GM18508 (cell line): ENCODE data around the gene CCDC40.
"Not testable (repeated sequence)": the region's sequence is repeated elsewhere in the genome, so short reads cannot be mapped to it uniquely, and the experiment has no call there.

Source experiments
- ATAC-seq: cut with Tn5 transposase; IDR thresholded peaks from one replicate; pipeline ENCODE4 v1.9.1; 2021; ENCODE audit warnings: moderate number of reproducible peaks; ENCODE audit not compliant: insufficient read depth, unreplicated experiment

Gene CCDC40

GRCh38 chr17:80071116-80071841 lies 34.8 kb downstream of the CCDC40 start:
- ATAC-seq: no peak

GRCh38 chr17:80072410-80072809 lies 36.0 kb downstream of the CCDC40 start:
- ATAC-seq: no peak

DNA sequence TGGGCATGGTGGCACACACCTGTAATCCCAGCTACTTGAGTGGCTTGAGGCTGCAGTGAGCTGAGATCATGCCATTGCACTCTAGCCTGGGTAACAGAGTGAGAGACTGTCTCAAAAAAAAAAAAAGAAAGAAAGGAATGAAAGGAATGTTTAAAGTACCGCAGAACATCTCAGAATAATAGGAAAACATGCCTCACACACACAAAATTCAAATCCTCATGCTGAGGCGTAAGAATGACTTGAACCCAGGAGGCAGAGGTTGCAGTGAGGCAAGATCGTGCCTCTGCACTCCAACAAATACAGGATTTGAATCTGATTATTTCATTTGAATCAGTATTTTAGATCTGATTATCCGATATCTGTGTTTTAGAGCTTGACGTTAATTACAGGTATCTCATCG lies 43.6 kb downstream of the CCDC40 start:
- ATAC-seq: no peak

GRCh38 chr17:80081596-80081995 lies 45.2 kb downstream of the CCDC40 start:
- no peak for ATAC-seq

DNA sequence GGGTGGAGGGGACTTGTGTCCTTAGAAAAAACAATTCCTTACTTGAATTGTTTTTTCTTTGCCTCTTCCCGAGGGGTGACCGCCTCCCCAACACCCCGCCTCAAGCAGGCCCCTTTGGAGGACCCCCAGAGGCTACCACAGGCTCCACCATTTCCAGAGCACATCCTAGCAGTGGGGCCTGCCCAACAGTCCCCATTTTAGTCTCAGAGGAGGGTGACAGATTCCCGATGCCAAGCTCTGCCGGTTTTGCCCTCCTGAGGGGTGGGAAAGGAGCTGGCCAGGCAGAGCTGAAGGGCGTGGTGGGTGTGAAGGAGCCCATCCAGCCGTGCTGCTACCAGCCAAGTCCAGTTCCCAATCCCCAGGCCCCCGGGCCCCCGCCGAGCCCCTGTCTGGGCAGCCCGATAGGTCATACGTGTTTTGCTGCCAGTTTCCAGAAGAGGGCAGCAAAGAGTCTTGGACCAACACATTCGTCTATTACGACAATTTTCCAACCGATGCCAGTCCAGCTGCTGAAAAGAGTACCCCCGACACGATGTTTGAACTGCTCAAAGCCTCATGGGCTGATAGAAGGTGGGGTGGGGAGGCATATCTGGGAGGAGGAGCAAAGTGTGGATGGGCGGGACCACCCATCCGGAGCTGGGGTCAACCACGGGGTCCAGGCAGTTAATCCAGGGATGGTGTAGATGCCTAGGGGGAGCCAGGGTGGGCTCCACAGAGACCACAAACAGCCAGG lies 46.1 kb downstream of the CCDC40 start:
- no peak for ATAC-seq

- ATAC-seq: no peak
Measured at GRCh38 chr17:80083136-80083661, 46.8 kb downstream of the CCDC40 start.

DNA sequence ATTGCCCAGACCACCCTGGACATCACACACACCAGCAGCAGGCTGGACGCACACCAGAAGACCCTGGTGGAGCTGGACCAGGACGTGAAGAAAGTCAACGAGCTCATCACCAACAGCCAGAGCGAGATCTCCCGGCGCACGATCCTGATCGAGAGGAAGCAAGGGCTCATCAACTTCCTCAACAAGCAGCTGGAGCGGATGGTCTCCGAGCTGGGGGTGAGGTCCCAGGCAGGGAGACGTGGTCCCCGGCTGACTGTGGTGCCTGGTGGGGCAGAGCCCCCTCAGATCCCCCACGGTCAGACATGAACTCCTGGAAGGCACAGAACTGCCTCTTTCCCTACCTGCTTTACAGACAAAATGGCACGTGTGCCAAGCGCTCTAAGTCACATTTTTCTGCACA lies 48.3 kb downstream of the CCDC40 start:
- no peak for ATAC-seq

DNA sequence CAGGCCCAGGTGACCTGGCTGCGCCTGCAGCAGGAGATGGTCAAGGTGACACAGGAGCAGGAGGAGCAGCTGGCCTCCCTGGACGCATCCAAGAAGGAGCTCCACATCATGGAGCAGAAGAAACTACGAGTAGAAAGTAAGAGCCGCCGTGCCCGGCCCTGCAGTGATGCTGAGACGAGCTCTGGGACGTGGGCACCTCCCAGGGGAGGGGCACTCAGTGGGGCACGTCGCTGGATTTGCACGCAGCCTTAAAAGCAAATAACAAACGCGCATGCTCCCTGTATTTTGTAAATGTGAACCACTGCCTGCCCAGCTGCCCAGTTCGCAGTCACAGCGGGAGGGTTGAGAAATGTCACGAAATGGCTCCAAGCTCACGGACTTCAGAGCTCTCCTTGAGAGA lies 49.6 kb downstream of the CCDC40 start:
- no peak for ATAC-seq

DNA sequence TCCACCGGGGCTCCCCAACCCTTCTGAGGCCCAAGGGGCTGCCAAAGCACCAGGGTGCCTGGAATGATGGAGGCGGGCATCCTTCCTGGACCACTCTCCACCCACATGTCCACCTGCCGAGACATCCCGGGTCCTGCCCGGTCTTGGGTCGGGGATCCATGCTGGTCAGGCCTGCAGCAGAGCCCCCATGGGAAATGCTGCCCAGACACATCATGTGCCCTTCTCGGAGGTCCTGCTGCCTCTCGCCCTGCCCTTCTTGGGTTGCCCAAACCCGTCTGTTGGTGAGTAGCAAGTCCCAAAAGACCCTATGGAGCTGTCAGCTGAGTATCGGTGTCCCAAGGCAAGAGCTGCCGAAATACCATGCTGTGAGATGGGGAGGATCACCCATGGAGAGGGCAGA lies 50.2 kb downstream of the CCDC40 start:
- no peak for ATAC-seq

DNA sequence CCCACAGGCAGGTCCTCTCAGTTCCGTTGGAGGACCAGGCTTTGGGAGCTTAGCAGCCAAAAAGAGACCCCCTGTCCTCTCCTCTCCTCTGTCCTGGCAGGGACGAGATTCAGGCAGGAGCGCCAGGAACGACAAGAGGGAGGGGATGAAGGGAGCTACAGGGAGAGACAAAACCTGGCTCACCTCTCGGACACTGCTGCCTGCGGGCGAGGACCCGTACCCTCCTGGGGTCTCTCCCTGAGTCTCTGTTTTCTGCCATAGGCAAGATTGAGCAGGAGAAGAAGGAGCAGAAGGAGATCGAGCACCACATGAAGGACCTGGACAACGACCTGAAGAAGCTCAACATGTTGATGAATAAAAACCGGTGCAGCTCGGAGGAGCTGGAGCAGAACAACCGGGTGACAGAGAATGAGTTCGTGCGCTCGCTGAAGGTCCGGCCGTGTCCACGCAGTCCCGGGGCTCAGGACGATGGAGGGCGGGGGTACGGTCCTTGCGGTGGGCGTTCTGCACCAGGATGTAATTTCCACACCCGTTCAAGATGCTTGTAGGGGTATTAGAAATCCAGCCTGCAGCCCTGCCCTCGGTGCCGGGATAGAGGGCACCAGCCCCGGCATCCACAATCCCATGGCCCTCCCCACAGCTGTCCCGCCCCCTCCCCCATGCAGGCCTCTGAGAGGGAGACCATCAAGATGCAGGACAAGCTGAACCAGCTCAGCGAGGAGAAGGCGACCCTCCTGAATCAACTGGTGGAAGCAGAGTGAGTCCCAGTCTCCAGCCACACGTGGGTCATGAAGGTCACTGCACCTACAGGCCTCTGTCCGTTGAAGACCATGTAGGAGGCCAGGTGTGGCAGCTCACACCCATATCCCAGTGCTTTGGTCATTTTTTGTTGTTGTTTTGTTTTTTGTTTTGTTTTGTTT lies 51.2 kb downstream of the CCDC40 start:
- no peak for ATAC-seq

GRCh38 chr17:80089762-80090161 lies 53.3 kb downstream of the CCDC40 start:
- ATAC-seq: no peak

DNA sequence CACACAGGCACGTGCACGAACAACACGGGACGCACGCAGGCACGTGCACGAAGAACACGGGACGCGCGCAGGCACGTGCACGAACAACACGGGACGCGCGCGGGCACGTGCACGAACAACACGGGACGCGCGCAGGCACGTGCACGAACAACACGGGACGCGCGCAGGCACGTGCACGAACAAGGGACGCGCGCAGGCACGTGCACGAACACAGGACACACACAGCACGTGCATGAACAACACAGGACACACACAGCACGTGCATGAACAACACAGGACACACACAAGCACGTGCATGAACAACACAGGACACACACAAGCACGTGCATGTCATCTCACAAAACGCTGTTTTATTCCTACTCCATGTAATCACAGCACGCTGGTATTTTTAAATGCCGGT lies 53.7 kb downstream of the CCDC40 start:
- ATAC-seq: not testable (repeated sequence)

- no peak for ATAC-seq
Measured at GRCh38 chr17:80091376-80091775, 54.9 kb downstream of the CCDC40 start.

GRCh38 chr17:80092959-80093358 lies 56.5 kb downstream of the CCDC40 start:
- ATAC-seq: no peak

DNA sequence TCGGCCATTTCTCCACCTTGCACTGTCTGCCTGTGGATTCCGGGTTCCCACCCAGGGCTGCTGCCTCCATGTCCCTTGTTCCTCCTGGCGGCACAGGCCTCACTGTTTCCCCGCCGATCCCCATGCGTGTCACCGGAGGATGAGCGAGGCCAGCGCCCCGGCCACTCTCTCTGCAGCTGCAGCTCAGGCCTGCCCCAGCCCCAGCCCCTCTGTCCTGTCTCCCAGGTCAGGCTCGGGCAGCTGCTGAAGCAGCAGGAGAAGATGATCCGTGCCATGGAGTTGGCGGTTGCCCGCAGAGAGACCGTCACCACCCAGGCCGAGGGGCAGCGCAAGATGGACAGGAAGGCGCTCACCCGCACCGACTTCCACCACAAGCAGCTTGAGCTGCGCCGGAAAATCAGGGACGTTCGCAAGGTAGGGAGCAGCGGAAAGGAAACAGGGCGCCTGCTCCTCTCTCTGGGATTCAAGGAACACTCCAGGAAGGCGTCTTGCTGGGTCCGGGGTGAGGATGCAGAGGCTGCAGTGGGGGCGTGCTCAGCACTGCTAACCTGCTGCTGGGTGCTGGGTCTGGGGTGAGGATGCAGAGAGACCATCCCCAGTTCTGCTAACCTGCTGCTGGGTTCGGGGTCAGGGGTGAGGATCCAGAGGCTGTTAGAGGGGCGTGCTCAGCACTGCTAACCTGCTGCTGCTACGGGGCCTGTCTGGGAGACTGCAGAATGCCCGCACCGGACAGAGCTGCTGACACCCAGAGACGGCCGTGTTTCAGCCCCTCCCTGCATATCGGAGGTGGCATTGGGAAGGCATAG lies 58.8 kb downstream of the CCDC40 start:
- ATAC-seq: no peak

DNA sequence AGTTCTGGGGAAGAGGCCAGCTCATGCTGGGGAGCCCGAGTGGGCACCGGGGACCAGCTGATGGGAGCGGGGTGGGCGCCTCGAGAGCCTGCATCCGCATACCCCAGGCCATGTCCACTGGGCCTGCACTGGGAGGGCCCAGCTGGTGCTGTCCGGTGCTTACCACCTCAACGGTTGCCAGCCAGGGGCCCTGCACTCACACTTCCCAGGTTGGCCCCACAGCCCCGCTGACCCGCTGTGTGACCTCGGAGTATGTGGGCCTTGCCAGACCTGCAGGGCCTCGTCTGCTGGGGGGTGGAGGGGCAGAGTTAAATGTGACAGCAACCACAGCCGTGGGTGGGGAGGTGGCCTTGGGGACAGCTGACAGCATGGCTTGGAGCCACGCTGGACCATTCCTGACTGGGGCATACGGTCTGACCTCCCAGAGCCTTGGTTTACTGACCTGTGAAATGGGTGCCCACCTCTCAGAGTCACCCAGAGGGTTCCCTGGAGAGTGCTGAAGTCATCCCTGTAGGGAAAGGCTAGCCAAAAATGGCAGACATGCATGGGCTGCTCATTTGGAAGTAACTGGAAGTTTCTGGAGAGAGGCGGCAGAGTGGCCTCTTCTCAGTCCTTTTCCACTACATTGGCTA lies 59.5 kb downstream of the CCDC40 start:
- ATAC-seq: no peak

GRCh38 chr17:80096561-80097021 lies 60.1 kb downstream of the CCDC40 start:
- no peak for ATAC-seq

- ATAC-seq: no peak
Measured at GRCh38 chr17:80097127-80097621, 60.7 kb downstream of the CCDC40 start.
